SW 1271 (cell line): Measurements from ENCODE around the gene FSTL5.
"Not testable (repeated sequence)": the region's sequence is repeated elsewhere in the genome, so short reads cannot be mapped to it uniquely, and the experiment has no call there.

Experiments
- DNase-seq, 2 experiments: peaks; one replicate each; lab custom pipeline; 2025; lab: John Stamatoyannopoulos, UW

The FSTL5 gene

DNA sequence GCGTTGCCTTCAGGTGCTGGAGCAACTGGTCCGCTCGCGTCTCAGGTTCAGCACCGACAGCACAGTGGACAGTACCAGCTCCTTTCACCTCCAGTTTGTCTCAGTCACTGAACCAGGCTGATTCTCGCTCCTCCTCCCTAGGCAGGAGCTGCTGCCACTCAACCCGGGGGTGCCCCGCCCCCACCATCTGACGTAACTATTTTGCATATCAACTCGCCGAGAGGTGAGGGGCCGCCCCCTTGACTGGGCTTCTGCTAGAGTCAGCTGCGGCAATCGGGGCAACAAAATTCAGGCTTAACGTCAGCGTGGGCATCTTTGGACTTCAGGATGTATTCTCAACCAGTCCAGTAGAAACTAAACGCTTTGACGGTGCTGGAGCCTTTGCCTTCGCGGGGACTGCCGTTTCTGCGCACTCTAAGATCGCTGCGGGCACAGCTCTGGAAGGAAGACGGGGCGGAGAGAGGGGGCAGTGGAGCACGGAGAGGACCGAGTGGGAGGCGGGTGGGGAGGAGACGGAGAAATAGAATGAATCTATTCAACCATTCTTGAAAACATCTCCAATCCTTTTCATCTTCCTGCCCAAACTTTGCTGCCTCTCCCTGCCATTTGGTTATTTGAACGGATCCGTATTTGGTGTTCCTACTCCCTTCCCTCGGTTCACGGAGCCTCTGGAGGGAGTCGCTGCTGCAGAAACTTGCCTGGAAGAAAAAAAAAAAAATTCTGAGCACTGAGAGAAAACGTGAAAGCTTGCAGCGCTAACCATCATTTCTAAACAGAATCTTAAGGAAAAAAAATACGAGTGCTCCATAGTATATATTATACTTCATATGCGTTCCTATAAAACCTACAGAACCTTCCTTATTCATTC is at the start of gene FSTL5:
FSTL5 (minus strand) TSS at position 109 of the 868 bp plus-strand sequence. CDS start 52,604 bp downstream, outside the sequence.
- peak; percentile 37 to 68 for DNase-seq

DNA sequence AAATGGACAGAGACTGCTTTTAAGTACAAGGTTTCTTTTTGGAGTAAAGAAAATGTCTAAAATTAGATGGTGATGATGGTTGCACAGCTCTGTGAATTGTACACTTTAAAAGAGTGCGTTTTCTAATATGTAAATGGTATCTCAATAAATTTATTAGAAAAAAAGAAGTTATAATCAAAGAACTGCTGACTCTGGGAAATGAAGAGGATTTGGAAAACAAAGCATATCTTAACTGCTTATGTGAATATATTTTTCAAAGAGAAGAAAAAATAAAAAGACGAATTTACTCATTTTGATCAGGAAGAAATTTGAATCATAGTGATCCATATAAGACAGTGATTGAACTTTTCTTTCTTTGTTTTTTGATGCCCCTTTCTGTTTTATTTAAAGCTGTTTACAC is 45.9 kb upstream of the FSTL5 start:
- no peak for DNase-seq

DNA sequence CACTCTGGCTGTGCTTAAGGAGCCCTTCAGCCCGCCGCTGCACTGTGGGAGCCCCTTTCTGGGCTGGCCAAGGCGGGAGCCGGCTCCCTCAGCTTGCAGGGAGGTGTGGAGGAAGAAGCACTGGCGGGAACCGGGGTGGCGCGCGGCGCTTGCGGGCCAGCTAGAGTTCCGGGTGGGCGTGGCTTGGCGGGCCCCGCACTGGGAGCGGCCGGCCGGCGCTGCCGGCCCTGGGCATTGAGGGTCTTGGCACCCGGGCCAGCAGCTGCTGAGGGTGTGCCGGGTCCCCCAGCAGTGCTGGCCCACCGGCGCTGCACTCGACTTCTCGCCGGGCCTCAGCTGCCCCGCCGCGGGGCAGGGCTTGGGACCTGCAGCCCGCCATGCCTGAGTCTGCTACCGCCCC is 39.7 kb upstream of the FSTL5 start:
- DNase-seq, result not testable (repeated sequence)

DNA sequence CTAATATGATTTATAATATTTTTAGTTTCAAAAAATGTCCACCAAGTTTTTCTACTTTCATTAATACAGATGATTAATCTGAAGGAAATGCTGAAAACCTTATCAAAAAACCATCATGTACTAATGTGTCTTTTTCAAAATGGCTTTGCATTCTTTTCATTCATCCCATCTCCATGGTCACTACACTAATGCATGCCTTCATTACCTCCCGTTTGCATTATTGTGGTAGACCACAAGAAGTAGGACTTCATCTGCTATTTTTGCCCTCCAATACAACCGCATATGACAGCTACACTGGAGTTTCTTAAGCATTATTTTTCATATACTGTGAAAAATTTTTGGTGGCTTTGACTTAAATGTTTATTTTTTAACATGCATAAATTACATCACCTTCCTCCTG is 37.9 kb upstream of the FSTL5 start:
- no peak for DNase-seq

DNA sequence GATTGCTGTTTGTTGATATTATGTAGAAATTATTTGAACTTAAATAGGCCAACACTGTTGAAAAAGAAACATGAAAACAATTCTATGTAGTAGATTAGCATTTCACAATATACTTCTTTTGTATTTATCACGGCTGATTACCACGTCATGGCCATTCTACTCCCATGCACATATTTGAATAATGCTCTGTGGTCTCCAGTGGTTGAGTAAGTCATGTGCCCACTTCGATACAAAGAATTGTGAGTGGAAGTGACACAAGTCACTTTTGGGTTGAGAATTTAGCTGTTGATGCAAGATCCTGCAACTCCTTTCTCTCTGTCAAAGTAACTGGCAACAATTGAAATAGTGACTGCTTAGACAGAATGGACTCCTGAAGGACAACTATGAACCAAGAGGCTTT is 6.7 kb upstream of the FSTL5 start:
- DNase-seq, result no peak

DNA sequence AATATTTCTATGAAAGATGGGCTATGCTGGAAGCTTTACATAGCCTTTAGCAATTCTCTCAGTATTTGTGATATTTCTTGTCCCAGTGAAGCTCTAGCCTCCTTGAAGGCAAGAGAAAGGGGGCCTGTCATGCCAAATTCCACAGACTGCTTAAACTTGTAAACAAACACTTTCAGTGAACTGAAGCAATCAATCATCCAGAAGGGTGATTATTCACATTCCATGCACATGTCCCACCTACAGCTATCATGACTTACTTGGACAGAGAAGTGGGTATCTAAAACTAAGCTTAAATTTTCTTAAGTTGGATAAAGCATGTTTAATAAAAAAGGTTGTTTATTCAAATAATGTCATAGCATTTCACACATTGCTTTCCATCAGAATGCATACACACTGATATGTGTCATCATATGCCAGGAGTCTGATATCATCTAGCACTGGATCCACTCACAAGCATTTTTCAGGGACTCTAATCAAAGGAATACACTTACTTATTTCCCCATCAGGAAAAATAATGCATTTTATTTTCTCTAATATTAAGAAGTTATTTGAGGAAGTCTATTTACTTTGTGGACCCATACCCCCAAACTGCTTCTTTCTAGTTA is 1.2 kb upstream of the FSTL5 start:
- DNase-seq, result no peak

DNA sequence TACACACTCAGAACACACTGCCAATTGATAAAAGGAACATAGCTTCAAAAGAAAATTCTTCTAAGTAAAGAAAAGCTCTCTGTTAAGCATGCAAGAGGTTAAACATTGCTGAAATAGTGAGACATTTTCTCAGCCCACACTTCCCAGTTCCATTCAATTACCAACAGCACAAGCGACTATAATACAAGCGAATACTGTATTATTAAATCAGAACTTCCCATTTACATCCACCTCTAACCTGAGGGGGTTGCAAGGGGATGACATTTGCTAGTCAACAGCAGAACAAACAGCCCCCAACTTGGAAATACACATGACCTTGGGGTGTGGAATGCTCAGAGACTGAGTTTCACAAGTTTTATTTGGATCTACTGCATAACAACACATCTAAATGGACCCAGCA is 1.1 kb downstream of the FSTL5 start:
- no peak for DNase-seq

DNA sequence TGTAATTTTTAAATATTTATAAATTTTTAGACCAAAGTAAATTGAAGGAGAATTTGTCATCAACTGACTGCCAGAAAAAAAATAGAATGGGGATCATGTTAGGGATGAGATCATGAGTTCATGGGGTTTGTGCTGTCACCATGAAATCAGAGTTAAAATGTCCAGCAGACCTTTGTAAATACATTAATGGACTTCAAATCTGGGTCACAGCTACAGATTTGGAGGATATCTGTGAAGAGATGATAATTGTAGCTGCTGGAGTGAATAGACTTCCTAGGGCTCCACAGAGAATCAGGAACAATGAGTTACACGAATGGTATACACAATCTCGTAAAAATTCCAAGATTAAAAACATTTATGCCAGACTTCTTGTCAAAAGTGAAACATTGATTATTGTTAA is 6.6 kb downstream of the FSTL5 start:
- no peak for DNase-seq

DNA sequence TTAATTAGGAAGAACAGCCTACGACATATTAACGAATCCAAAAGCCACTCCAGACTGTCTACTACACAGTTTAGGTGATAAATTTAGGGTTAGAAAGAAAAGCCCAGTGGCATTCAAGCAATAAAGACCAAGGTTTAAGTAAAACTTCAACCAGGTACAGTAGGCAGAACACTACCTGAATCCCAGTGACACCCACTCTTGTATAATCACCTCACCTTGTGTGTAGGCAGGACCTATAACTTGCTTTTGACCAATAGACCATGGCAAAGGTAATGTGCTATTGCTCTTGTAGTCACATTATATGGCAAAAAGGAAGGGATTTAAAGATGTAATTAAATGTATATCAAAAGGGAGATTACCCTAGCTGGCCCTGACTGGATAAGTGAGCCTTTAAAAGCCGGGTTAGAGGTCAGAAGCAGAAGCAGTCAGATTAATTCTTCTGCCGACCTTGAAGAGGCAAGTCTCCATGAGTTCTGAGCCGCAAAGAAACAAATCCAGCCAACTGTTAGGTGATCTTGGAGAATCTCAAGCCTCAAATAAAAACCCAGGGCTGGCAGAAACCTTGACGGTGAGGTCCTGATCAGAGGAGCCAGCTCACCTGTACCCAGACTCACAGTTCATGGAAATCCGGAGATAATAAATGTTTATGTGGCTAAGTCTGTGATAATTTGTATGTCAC is 8.8 kb downstream of the FSTL5 start:
- DNase-seq, result no peak

DNA sequence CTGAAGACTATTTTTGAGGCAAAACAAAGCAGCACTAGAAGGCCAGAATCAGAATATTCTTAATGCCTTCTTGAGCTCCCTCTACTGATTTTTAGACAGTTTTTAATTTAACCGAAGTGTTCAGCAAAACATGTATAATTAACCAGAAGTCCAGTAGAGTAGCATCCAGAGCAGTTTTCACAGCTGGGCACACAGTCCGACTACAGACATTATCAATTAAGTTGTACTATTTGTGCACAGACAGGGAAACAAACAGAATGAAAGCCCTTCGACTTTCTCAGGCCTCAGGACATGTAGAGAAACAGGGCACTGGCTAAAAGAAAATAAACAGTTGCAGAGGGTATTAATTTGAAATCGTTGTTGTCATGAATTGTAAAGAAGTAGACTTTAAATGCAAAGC is 11.9 kb downstream of the FSTL5 start:
- DNase-seq, result no peak

DNA sequence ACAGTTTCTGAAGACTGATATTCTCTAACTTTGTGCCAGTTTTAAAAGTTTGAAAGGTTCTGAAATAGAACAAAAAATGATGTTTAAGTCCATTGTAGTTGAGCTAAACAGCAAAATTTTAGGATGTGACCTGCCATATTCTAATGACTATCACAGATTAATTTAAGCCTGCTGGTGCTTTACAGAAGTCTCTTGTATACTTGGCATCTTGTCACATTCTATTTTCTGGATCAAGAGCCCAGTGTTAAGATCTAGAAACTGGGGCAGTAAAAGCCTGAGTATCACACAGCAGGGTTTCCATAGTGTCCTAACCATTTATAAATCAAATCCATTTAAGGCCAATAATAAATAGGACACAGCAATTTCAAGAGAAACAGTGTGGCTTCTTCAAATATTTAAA is 12.4 kb downstream of the FSTL5 start:
- no peak for DNase-seq

DNA sequence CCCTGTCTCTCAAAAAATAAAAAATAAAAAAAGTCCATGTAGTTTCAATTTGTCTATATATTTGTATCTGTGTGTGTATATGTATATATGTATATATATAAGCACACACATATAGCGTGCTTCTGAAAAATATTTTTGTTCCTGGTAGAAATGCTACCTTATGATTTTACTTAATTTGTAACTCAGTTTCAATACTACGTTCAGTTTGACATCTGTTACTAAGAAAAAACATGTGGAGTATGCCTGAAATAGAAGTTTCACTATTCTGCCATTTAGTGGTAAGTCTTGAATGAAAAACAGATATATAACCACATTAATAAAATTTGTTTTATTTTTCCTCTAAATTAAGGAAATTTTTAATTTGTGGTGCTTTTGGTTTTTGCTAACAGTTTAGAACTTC is 14.2 kb downstream of the FSTL5 start:
- no peak for DNase-seq

DNA sequence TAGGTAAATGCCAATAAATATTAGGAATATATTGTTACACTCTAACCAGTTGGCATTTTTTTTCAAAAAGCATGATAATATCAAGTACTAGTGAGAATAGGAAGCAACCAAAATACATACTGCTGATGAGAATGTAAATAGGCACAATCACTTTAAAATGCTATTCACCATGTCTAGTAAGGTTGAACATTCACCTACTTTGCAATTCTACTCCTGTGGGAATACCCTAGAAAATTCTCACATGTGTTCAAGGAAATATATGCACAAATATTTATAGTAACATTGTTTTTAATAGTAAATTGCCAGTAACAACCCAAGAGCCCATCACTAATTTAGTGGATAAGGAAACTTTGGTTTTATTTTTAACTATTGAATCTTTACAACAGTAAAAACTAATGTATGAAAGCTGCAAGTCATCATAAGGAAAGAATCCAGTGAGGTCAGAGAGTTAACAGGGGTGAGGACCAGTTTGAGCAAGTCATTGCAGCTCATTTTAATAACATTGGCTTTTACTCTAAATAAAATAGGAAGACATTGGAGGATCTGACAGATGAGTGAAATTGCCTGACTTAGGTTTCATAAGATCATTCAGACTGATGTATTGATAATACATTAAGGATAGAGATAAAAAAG is 23.6 kb downstream of the FSTL5 start:
- no peak for DNase-seq

DNA sequence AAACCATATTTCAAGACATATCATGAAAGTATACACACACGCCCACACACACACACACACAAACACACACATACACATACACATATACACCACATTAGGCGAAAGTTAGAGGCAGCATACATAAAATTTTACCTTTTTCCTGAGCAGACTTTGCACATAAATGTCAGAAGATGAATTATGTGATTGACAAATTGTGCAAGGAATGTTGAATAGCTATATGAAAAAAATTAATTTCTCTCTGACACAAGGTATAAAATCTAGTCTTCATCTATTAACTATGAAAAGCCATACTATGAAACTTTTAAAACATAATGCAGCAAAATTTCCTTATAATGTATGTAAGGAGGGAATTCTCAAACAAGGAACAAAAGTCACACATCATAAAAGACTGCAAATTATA is 24.4 kb downstream of the FSTL5 start:
- DNase-seq, result no peak

DNA sequence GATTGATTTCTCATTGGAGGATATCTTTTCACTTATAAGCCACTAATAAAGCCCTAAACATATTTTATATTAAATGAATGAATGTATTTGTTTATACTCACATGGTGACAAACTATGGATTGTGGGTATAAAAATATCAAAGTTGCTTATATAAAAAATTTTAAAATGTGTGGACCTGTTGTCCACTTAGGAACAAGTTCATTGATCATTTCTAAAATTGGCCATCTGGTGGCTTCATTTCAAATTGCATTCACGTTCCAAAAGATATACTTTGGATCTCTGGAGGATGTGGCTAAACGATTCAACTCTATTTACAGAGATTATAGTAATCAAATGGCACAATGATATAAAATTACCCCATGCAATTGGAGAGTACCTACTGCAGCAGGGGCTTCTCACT is 32.5 kb downstream of the FSTL5 start:
- DNase-seq, result peak in 1 of 2 experiments; percentile 1

DNA sequence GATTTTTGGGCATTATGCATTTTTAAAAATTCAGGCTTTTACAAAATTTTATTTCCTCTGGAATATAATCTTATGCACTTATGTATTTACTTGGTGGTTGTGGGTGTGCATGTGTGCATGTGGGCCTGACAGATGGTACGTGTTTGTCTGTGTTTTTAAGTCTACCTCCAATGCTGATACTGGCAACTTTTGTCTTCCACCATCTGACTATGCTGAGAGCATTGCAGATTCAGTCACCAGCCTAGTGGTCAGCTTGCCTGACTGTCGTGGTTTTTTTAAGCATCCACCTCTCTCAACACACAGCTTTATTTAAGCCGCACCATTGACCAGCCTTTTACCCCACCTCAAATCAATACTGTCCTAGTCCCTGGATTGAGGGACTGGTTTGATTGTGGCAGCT is 37.1 kb downstream of the FSTL5 start:
- DNase-seq, result no peak

DNA sequence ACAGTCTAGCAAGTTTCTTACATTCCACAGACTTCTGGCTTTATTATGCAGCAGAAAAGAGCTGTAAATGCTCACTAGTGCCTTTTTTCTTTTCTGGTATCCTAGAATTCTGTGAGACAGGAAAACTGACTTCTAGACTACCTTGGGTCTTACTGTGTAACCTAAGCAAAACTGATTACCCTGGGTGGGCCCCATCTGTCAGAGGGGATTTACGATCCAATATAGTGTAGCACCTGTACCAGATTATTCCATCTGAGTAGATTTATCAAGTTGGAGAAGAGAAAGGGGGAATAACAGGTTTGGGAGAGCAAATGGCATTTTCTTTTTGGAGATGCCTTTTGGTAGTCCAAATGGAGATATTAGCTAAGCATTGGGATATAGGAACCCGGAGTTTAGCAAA is 46.7 kb downstream of the FSTL5 start:
- DNase-seq, result no peak

DNA sequence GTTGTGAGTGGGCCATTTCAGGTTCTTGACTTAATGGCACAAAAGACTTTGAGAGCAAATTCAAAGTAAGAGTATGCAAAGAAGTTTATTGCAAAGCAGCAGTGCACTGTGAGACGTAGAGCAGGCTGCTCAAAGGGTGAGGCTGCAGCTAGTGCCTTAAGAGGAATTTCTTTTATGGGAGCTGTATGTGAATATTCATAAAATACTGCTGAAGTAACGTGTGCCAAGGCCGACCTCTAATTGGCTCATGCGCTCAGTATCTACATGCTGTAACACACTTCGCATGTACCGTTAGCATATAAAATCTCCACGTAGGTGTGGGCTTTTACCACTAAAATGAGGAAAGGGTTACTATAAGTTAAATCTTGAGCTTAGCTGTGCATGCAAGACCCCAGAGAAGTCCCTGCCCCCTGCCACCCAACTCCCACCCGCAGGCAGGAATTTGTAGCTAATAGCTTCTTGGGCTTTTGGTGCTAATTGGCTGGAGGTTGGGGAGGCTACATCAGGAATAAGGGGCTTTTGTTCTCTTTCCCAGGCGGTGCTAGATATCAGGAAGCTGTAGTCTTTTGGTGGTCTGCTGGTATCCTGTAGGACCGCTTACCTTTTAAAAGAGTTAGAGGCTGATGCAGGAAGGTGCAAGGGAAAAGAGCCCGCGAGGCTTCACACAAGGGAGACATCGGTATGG is 47.6 kb downstream of the FSTL5 start:
- no peak for DNase-seq

DNA sequence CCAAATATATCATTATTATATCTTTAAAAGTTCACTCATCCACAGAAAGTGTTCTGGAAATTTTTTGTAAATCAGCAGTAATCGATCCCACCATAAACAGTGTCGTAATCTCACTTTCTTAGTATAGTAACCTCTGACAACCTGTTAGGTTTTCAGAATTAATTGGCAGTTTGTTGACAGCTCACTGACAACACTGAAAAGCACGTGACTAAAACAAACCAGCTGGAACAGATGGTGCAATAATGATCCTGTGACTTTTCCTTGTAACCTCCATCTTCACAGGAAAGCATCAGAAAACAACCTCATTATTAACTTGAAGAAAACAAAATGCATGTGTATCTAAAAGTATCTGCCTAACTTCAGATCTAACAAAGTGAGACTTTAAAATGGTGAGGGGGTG is 48.5 kb downstream of the FSTL5 start:
- DNase-seq, result no peak

DNA sequence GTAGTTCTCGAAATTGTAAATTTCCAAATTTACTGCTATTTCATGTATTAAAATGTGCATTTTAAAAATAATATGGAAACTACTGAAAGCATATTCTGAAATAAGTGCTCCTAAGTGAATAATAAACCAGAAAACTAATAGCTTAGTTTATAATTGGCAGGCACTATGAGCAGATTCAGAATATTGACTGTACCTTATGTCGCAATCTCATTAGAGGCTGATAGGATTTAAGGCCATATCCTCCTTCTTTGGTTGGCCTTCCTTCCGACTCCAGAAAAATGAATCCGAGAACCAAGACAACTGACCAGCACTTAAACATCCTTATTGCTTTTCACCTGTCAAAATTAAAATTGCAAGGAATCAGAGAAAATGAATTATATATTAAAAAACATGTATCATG is 52.7 kb downstream of the FSTL5 start:
- no peak for DNase-seq

DNA sequence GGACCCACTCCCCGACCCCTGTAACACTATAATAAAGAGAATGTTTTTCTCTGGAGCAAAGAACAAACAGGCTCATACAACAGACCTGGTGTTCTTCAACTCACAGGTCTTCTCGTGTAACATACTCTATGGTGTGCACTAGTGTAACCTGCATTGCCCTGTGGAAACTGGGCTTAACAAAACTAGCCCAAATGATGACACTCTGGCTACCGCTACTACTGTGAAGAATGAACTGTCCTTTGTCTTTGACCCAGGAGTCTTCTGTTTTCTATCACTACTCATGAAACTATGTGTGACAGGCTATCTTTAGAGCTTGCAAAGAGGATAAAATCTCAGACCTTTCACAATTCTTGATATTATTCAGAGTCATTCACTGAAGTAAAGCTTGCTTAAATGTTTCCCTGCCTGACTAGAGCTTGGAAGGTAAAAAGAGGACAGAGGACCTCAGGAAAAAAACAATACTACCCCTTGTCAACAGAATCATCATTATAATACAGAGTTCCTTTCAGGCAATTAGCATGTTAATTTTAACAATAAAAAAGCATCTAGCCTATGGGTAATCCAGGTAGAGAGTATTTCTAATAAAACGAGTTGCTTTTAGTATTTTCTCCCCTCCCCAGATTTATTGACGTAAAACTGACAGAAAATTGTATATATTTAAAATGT is 59.2 kb downstream of the FSTL5 start:
- no peak for DNase-seq
